Endothelial cell (in vitro differentiated cells): Measurements from ENCODE around the gene PHF21A. TPM values are rescaled to one million over a fixed set of nuclear protein-coding genes. Genes with fewer than 3 reads are reported as not detected.
A peak's percentile ranks its signal among the peaks of the same experiment; 100 is the strongest.

Experiments
- DNase-seq: peaks from one replicate; pipeline ENCODE4 v3.0.0; 2021; ENCODE audit warnings: low spot score
- H3K27ac Mint-ChIP-seq: one replicate; pipeline ENCODE4 v1.8.0; 2021; ENCODE audit warnings: mixed read lengths, inconsistent platforms; ENCODE audit not compliant: unreplicated experiment
- H3K27me3 Mint-ChIP-seq: one replicate; pipeline ENCODE4 v1.8.0; 2021; ENCODE audit warnings: mild to moderate bottlenecking, moderate library complexity, mixed read lengths, inconsistent platforms; ENCODE audit not compliant: unreplicated experiment
- H3K36me3 Mint-ChIP-seq: one replicate; pipeline ENCODE4 v1.8.0; 2021; ENCODE audit warnings: mild to moderate bottlenecking, low read depth, mixed read lengths, inconsistent platforms; ENCODE audit not compliant: unreplicated experiment
- H3K4me1 Mint-ChIP-seq: one replicate; pipeline ENCODE4 v1.8.0; 2021; ENCODE audit warnings: mild to moderate bottlenecking, mixed read lengths, inconsistent platforms; ENCODE audit not compliant: unreplicated experiment
- H3K4me3 Mint-ChIP-seq: one replicate; pipeline ENCODE4 v1.8.0; 2021; ENCODE audit warnings: mild to moderate bottlenecking, mixed read lengths, inconsistent platforms; ENCODE audit not compliant: unreplicated experiment
- H3K9me3 Mint-ChIP-seq: one replicate; pipeline ENCODE4 v1.8.0; 2021; ENCODE audit warnings: mixed read lengths, inconsistent platforms; ENCODE audit not compliant: unreplicated experiment
- CTCF ChIP-seq: fragments of 200-600 bp; sonication (generic); IDR thresholded peaks from one replicate; pipeline ENCODE4 v1.5.0; 2021; ENCODE audit warnings: antibody characterized with exemption; ENCODE audit not compliant: unreplicated experiment
- total RNA-seq: library from RNA; stranded (reverse); fragmentation: NEBNext Ultra II Directional; extraction: Animal tissue kit (Norgen Biotek cat#: 25700); gene quantifications from one replicate; pipeline ENCODE4 v1.2.1, GENCODE V29; 2021; ENCODE audit not compliant: unreplicated experiment

The PHF21A gene
- total RNA-seq, 1 donor from 2014 or later = 52.8 TPM

- no peak overlapping the region for H3K27ac Mint-ChIP-seq
- no peak for DNase-seq
- H3K36me3 Mint-ChIP-seq = peaks cover 4% of the 10 kb centered on the region
- no peak for TF ChIP-seq CTCF
- no peaks in the 10 kb centered on the region for H3K9me3 Mint-ChIP-seq
- H3K4me3 Mint-ChIP-seq = no peak overlapping the region
- no peaks in the 10 kb centered on the region for H3K27me3 Mint-ChIP-seq
- H3K4me1 Mint-ChIP-seq = peaks cover 19% of the 10 kb centered on the region
Observed at GRCh38 chr11:45997599-45997998, 123.7 kb downstream of the PHF21A start.

GRCh38 chr11:45995342-45995734 lies 125.9 kb downstream of the PHF21A start:
- no peaks in the 10 kb centered on the region for H3K27me3 Mint-ChIP-seq
- H3K4me1 Mint-ChIP-seq = peaks cover 13% of the 10 kb centered on the region
- H3K36me3 Mint-ChIP-seq = peaks cover 4% of the 10 kb centered on the region
- no peak for DNase-seq
- no peak overlapping the region for H3K27ac Mint-ChIP-seq
- no peak for TF ChIP-seq CTCF
- H3K9me3 Mint-ChIP-seq = no peaks in the 10 kb centered on the region
- H3K4me3 Mint-ChIP-seq = no peak overlapping the region

- DNase-seq = no peak
- Mint-ChIP-seq H3K4me3 (no peak overlapping the region), H3K9me3 (no peaks in the 10 kb centered on the region), H3K36me3 (peaks cover 4% of the 10 kb centered on the region), H3K27ac (no peak overlapping the region), H3K4me1 (peaks cover 13% of the 10 kb centered on the region), H3K27me3 (no peaks in the 10 kb centered on the region)
- no peak for TF ChIP-seq CTCF
Observed at GRCh38 chr11:45994371-45995341, 126.6 kb downstream of the PHF21A start.

GRCh38 chr11:45993531-45994001 lies 127.7 kb downstream of the PHF21A start:
- Mint-ChIP-seq H3K4me1 (peaks cover 13% of the 10 kb centered on the region), H3K9me3 (no peaks in the 10 kb centered on the region), H3K27ac (peak overlapping the region; percentile 8), H3K4me3 (no peak overlapping the region), H3K36me3 (peaks cover 4% of the 10 kb centered on the region), H3K27me3 (no peaks in the 10 kb centered on the region)
- no peak for DNase-seq
- TF ChIP-seq CTCF = no peak

- no peak overlapping the region for H3K27ac Mint-ChIP-seq
- H3K9me3 Mint-ChIP-seq = no peaks in the 10 kb centered on the region
- peaks cover 4% of the 10 kb centered on the region for H3K36me3 Mint-ChIP-seq
- peaks cover 4% of the 10 kb centered on the region for H3K4me1 Mint-ChIP-seq
- H3K27me3 Mint-ChIP-seq = no peaks in the 10 kb centered on the region
- no peak for TF ChIP-seq CTCF
- H3K4me3 Mint-ChIP-seq = no peak overlapping the region
- no peak for DNase-seq
Observed at GRCh38 chr11:45988921-45989320, 132.3 kb downstream of the PHF21A start.
